Natural killer cell (primary cell): ENCODE measurements around the gene DOC2A. TPM values are rescaled to one million over a fixed set of nuclear protein-coding genes. Genes with fewer than 3 reads are reported as not detected.
"Not testable (repeated sequence)": the region's sequence is repeated elsewhere in the genome, so short reads cannot be mapped to it uniquely, and the experiment has no call there.

Source experiments
- ATAC-seq, 3 donors: fragments of 150-1000 bp in 2 of 3; fragments of 200-7000 bp in 1 of 3; cut with Tn5 transposase; 1 replicate in 1 of 3; 2 replicates in 2 of 3; pipeline ENCODE4 v1.10.0; 2021; ENCODE audit warnings: mild to moderate bottlenecking in 2 of 3, moderate library complexity in 2 of 3
- DNase-seq, 2 donors: peaks; one replicate each; pipeline versions ENCODE4 v3.0.0 to v3.0.0-alpha.2; 2013 to 2021; ENCODE audit warnings: mixed read lengths in 1 of 2
- H3K27ac ChIP-seq: one replicate; pipeline ENCODE4 v1.5.1; 2013; ENCODE audit warnings: mild to moderate bottlenecking, low read length
- H3K27me3 ChIP-seq: one replicate; pipeline ENCODE4 v1.6.1; 2013; ENCODE audit warnings: low read length; ENCODE audit not compliant: control insufficient read depth, insufficient read depth
- H3K36me3 ChIP-seq: one replicate; pipeline ENCODE4 v1.6.1; 2013; ENCODE audit warnings: low read length; ENCODE audit not compliant: control insufficient read depth, insufficient read depth
- H3K4me1 ChIP-seq: one replicate; pipeline ENCODE4 v1.6.1; 2013; ENCODE audit warnings: low read length; ENCODE audit not compliant: control insufficient read depth, insufficient read depth
- H3K4me3 ChIP-seq: one replicate; pipeline ENCODE4 v1.5.1; 2013; ENCODE audit warnings: low read length
- H3K9me3 ChIP-seq: one replicate; pipeline ENCODE4 v1.6.1; 2013; ENCODE audit warnings: low read length; ENCODE audit not compliant: control insufficient read depth, insufficient read depth
- H3K27ac Mint-ChIP-seq, 2 donors: one replicate each; pipeline ENCODE4 v1.8.0; 2022; ENCODE audit warnings: mild to moderate bottlenecking in 2 of 2, mixed read lengths in 2 of 2, moderate library complexity in 1 of 2
- H3K27me3 Mint-ChIP-seq, 2 donors: one replicate each; pipeline ENCODE4 v1.8.0; 2022; ENCODE audit warnings: low read depth in 2 of 2, mixed read lengths in 2 of 2
- H3K36me3 Mint-ChIP-seq: one replicate; pipeline ENCODE4 v1.8.0; 2022; ENCODE audit warnings: mixed read lengths
- H3K4me1 Mint-ChIP-seq, 2 donors: one replicate each; pipeline ENCODE4 v1.8.0; 2022; ENCODE audit warnings: mixed read lengths in 2 of 2
- H3K4me3 Mint-ChIP-seq: one replicate; pipeline ENCODE4 v1.8.0; 2022; ENCODE audit warnings: mild to moderate bottlenecking, moderate library complexity, mixed read lengths
- H3K9me3 Mint-ChIP-seq, 2 donors: one replicate each; pipeline ENCODE4 v1.8.0; 2022; ENCODE audit warnings: mixed read lengths in 2 of 2
- WGBS: methylation state at CpG from one replicate; pipeline ENCODE4 v1.1.7; 2013; ENCODE audit warnings: missing lambda C conversion rate; ENCODE audit not compliant: insufficient coverage; 5-methylcytosine and 5-hydroxymethylcytosine counted together
- intact Hi-C: fragments of 100-400 bp; cut with micrococcal nuclease; formaldehyde crosslinking; loops from one replicate; pipeline ENCODE4 v1.14.2; 2022
- total RNA-seq, 4 donors: library from RNA; stranded (reverse); fragments of 120-200 nt in 1 of 4; gene quantifications; one replicate each; pipeline versions ENCODE4 v1.2.3 to v1.2.4, GENCODE V29; 2013 to 2022
- TF ChIP-seq, protein P1 (sequence below): fragments of 200-600 bp; IDR thresholded peaks from one replicate; pipeline ENCODE4 v1.8.0; 2022; ENCODE audit warnings: antibody characterized with exemption

DOC2A gene
- total RNA-seq, 3 donors from 2014 or later (not counting 1 experiment from before 2014, with no cell fraction given) = not detected

DNA sequence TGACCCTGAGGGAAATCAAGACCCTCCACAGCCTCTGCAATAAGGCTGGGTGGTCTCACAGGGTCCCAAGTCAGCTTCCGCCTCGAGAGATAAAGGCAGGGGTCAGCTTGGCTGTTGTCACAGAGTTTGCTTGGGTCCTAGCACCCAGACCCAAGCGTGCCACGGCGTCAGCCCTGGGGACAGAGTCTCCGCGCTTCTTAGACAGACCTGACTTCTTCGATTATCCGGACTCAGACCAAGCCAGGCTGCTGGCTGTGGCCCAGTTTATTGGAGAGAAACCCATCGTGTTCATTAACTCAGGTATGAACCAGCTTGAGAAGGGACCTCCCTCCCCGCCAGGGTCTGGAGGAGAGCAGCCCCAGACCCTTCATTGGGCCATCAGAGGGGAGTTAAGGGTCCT lies 12.8 kb upstream of the DOC2A start:
- H3K9me3 Mint-ChIP-seq = no peaks in the 10 kb centered on the region
- H3K27ac Mint-ChIP-seq = no peak overlapping the region
- Histone ChIP-seq H3K4me3 (no peak overlapping the region), H3K9me3 (no peaks in the 10 kb centered on the region), H3K27ac (no peak overlapping the region), H3K4me1 (peaks cover 12% of the 10 kb centered on the region), H3K27me3 (no peaks in the 10 kb centered on the region), H3K36me3 (no peaks in the 10 kb centered on the region)
- peaks cover 8 to 20% of the 10 kb centered on the region in 2 donors for H3K4me1 Mint-ChIP-seq
- DNase-seq (no peak), ATAC-seq (no peak)
- intact Hi-C loops = no loop called here
- peaks cover 18 to 23% of the 10 kb centered on the region in 2 donors for H3K27me3 Mint-ChIP-seq
- H3K4me3 Mint-ChIP-seq = peak overlapping the region; percentile 2
- 86% methylated on average over 11 of the region's 11 CpGs for WGBS
- H3K36me3 Mint-ChIP-seq = no peaks in the 10 kb centered on the region
- TF ChIP-seq, protein P1, sequence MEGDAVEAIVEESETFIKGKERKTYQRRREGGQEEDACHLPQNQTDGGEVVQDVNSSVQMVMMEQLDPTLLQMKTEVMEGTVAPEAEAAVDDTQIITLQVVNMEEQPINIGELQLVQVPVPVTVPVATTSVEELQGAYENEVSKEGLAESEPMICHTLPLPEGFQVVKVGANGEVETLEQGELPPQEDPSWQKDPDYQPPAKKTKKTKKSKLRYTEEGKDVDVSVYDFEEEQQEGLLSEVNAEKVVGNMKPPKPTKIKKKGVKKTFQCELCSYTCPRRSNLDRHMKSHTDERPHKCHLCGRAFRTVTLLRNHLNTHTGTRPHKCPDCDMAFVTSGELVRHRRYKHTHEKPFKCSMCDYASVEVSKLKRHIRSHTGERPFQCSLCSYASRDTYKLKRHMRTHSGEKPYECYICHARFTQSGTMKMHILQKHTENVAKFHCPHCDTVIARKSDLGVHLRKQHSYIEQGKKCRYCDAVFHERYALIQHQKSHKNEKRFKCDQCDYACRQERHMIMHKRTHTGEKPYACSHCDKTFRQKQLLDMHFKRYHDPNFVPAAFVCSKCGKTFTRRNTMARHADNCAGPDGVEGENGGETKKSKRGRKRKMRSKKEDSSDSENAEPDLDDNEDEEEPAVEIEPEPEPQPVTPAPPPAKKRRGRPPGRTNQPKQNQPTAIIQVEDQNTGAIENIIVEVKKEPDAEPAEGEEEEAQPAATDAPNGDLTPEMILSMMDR = no peak

DNA sequence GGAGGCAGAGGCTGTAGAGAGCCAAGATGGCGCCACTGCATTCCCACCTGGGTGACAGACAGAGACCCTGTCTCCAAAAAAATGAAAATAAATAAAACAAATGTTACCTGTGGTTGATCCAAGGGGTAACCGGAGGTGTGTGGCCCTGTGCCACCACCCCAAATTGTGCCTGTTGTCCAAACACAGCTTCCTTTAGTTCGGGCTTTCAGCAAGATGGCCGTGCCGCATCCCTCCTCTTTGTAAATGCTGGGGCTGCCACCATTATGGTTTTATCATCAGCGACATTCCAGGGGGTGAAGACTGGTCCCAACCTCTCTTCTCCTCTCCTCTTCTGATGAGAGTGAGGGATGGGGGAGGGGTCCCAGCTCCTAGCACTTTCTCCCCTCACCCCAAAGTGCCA lies 12.1 kb upstream of the DOC2A start, which contains the start of gene C16orf92:
Gene C16orf92, plus strand, starts transcription at position 312 of the 400 bp plus-strand sequence. CDS start 143 bp downstream, outside the sequence.
- TF ChIP-seq, protein P1 = no peak
- Histone ChIP-seq H3K27me3 (no peaks in the 10 kb centered on the region), H3K9me3 (no peaks in the 10 kb centered on the region), H3K36me3 (no peaks in the 10 kb centered on the region), H3K4me1 (peaks cover 12% of the 10 kb centered on the region), H3K27ac (no peak within 1 kb of the TSS), H3K4me3 (no peak within 1 kb of the TSS)
- H3K27ac Mint-ChIP-seq = no peak within 1 kb of the TSS
- H3K36me3 Mint-ChIP-seq = no peaks in the 10 kb centered on the region
- H3K9me3 Mint-ChIP-seq = no peaks in the 10 kb centered on the region
- peak within 1 kb of the TSS; percentile 2 for H3K4me3 Mint-ChIP-seq
- peaks cover 14 to 20% of the 10 kb centered on the region in 2 donors for H3K27me3 Mint-ChIP-seq
- intact Hi-C loops = no loop called here
- no peak for DNase-seq
- H3K4me1 Mint-ChIP-seq = peaks cover 8 to 18% of the 10 kb centered on the region in 2 donors
- no peak for ATAC-seq
- WGBS = 88% methylated on average over 5 of the region's 6 CpGs

DNA sequence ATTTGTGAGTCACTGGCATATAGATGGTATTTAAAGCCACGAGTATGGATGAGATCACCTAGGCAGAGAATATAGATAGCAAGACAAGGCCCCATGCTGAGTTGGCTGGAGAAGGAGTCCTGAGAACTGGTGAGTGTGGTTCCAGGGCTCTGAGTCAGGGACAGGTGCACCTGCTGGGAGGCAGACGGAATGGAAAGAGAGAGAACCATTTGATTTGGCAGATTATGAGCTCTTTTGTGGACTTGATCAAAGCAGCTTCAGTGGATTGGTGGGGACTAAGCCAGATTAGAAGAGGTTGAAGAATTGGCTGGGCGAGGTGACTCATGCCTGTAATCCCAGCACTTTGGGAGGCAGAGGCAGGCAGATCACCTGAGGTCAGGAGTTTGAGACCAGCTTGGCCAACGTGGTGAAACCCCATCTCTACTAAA lies 7.9 kb upstream of the DOC2A start:
- intact Hi-C loops = no loop called here
- Mint-ChIP-seq H3K4me1 (peaks cover 8 to 13% of the 10 kb centered on the region in 2 donors), H3K36me3 (no peaks in the 10 kb centered on the region), H3K27ac (no peak overlapping the region), H3K4me3 (no peak overlapping the region), H3K27me3 (peaks cover 0 to 14% of the 10 kb centered on the region in 2 donors), H3K9me3 (no peaks in the 10 kb centered on the region)
- no peak overlapping the region for H3K4me3 ChIP-seq
- H3K27me3 ChIP-seq = no peaks in the 10 kb centered on the region
- no peak overlapping the region for H3K27ac ChIP-seq
- DNase-seq (no peak), ATAC-seq (no peak)
- H3K9me3 ChIP-seq = no peaks in the 10 kb centered on the region
- WGBS = 77% methylated on average over 3 of the region's 4 CpGs
- H3K36me3 ChIP-seq = no peaks in the 10 kb centered on the region
- H3K4me1 ChIP-seq = peaks cover 12% of the 10 kb centered on the region
- TF ChIP-seq, protein P1 = no peak

DNA sequence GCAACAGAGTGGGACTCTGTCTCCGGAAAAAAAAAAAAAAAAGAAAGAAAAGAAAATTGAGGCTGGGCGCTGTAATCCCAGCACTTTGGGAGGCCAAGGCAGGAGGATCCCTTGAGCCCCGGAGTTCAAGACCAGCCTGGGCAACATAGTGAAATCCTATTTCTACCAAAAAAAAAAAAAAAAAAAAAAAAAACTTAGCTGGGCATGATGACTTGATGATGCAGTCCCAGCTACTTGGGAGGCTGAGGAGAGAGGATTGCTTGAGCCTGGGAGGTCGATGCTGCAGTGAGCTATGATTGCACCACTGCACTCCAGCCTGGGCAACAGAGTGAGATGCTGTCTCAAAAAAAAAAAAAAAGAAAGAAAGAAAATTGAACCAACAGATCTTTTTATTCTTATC lies 7.1 kb upstream of the DOC2A start:
- 75% methylated on average over 1 of the region's 4 CpGs for WGBS
- H3K36me3 ChIP-seq, intact Hi-C loops, H3K27me3 ChIP-seq, H3K4me3 Mint-ChIP-seq, H3K27ac ChIP-seq, H3K9me3 ChIP-seq, ATAC-seq, H3K36me3 Mint-ChIP-seq, H3K9me3 Mint-ChIP-seq, H3K4me3 ChIP-seq, H3K27ac Mint-ChIP-seq, DNase-seq: not testable (repeated sequence)
- Mint-ChIP-seq H3K27me3 (peaks cover 0 to 14% of the 10 kb centered on the region in 2 donors), H3K4me1 (peaks cover 8 to 13% of the 10 kb centered on the region in 2 donors)
- peaks cover 12% of the 10 kb centered on the region for H3K4me1 ChIP-seq
